WTC11 (cell line): ENCODE results near the gene KAZN. TPM values are rescaled to one million over a fixed set of nuclear protein-coding genes. Genes with fewer than 3 reads are reported as not detected.

Source experiments
- ATAC-seq: fragments of 200-7000 bp; cut with Tn5 transposase; 2 replicates; pipeline ENCODE4 v1.10.0; 2021; ENCODE audit warnings: mild to moderate bottlenecking, moderate library complexity
- CTCF ChIA-PET: fragments of 300-600 bp; sonication (Branson Sonifier 250); formaldehyde crosslinking; loops from one replicate; lab custom pipeline; 2021; ENCODE audit warnings: antibody characterized with exemption; lab: Charles Lee
- POLR2A ChIA-PET: fragments of 350-600 bp; sonication (Branson Sonifier 250); formaldehyde crosslinking; loops from one replicate; lab custom pipeline; 2021; ENCODE audit warnings: antibody characterized with exemption; lab: Charles Lee
- DNase-seq: peaks from one replicate; pipeline ENCODE4 v3.0.0; 2021; ENCODE audit warnings: low spot score
- H3K27ac Mint-ChIP-seq: 2 replicates; pipeline ENCODE4 v1.8.0; 2021; ENCODE audit warnings: mixed read lengths
- H3K27me3 Mint-ChIP-seq: 2 replicates; pipeline ENCODE4 v1.8.0; 2021; ENCODE audit warnings: low read depth, mild to moderate bottlenecking, moderate library complexity, mixed read lengths
- H3K36me3 Mint-ChIP-seq: 2 replicates; pipeline ENCODE4 v1.8.0; 2021; ENCODE audit warnings: mixed read lengths
- H3K4me1 Mint-ChIP-seq: 2 replicates; pipeline ENCODE4 v1.8.0; 2022; ENCODE audit warnings: mixed read lengths
- H3K4me3 Mint-ChIP-seq: 2 replicates; pipeline ENCODE4 v1.8.0; 2021; ENCODE audit warnings: mild to moderate bottlenecking, moderate library complexity, mixed read lengths
- H3K9me3 Mint-ChIP-seq: 2 replicates; pipeline ENCODE4 v1.8.0; 2021; ENCODE audit warnings: mixed read lengths
- AR ChIP-seq: fragments of 250-450 bp; sonication (Bioruptor Pico); IDR thresholded peaks from 2 replicates; pipeline ENCODE4 v1.9.0; 2021; ENCODE audit warnings: mild to moderate bottlenecking
- ATF1 ChIP-seq: sonication (generic); formaldehyde crosslinking; IDR thresholded peaks from 2 replicates; pipeline ENCODE4 v1.8.1; 2023; ENCODE audit warnings: mild to moderate bottlenecking, moderate library complexity, missing genetic modification reagents
- EMX1 ChIP-seq: fragments of 250-450 bp; sonication (Bioruptor Pico); IDR thresholded peaks from 2 replicates; pipeline ENCODE4 v1.8.0; 2021; ENCODE audit warnings: mild to moderate bottlenecking
- ERG ChIP-seq: fragments of 250-450 bp; sonication (Bioruptor Pico); IDR thresholded peaks from 2 replicates; pipeline ENCODE4 v1.8.0; 2021; ENCODE audit warnings: mild to moderate bottlenecking
- FOXP1 ChIP-seq: sonication (generic); formaldehyde crosslinking; IDR thresholded peaks from 2 replicates; pipeline ENCODE4 v1.8.0; 2022; ENCODE audit warnings: missing genetic modification reagents, mild to moderate bottlenecking, moderate library complexity, borderline replicate concordance
- FOXP4 ChIP-seq: sonication (generic); formaldehyde crosslinking; IDR thresholded peaks from 2 replicates; pipeline ENCODE4 v1.8.0; 2022; ENCODE audit warnings: mild to moderate bottlenecking, missing genetic modification reagents
- GABPB1 ChIP-seq: sonication (generic); formaldehyde crosslinking; IDR thresholded peaks from 2 replicates; pipeline ENCODE4 v1.8.1; 2023; ENCODE audit warnings: mild to moderate bottlenecking, missing genetic modification reagents
- GRHL2 ChIP-seq: fragments of 250-450 bp; sonication (Bioruptor Pico); IDR thresholded peaks from 2 replicates; pipeline ENCODE4 v1.8.0; 2022; ENCODE audit warnings: mild to moderate bottlenecking, moderate library complexity; ENCODE audit not compliant: insufficient replicate concordance, severe bottlenecking
- NFE2L1 ChIP-seq: sonication (generic); formaldehyde crosslinking; IDR thresholded peaks from 2 replicates; pipeline ENCODE4 v1.8.1; 2023; ENCODE audit warnings: missing genetic modification reagents
- OVOL2 ChIP-seq: fragments of 250-450 bp; sonication (Bioruptor Pico); IDR thresholded peaks from 2 replicates; pipeline ENCODE4 v1.9.0; 2021; ENCODE audit warnings: mild to moderate bottlenecking, borderline replicate concordance
- RELA ChIP-seq: sonication (generic); formaldehyde crosslinking; IDR thresholded peaks from 2 replicates; pipeline ENCODE4 v1.8.1; 2022; ENCODE audit warnings: missing genetic modification reagents, mild to moderate bottlenecking, borderline replicate concordance
- TEAD4 ChIP-seq: sonication (generic); formaldehyde crosslinking; IDR thresholded peaks from 2 replicates; pipeline ENCODE4 v1.8.0; 2022; ENCODE audit warnings: mild to moderate bottlenecking, missing genetic modification reagents
- TP53 ChIP-seq: sonication (generic); formaldehyde crosslinking; IDR thresholded peaks from 2 replicates; pipeline ENCODE4 v1.8.1; 2023; ENCODE audit warnings: mild to moderate bottlenecking, missing genetic modification reagents
- USF1 ChIP-seq: sonication (generic); formaldehyde crosslinking; IDR thresholded peaks from 2 replicates; pipeline ENCODE4 v1.8.0; 2022; ENCODE audit warnings: mild to moderate bottlenecking, missing genetic modification reagents
- ZNF219 ChIP-seq: sonication (generic); formaldehyde crosslinking; IDR thresholded peaks from 2 replicates; pipeline ENCODE4 v1.8.0; 2023; ENCODE audit warnings: missing genetic modification reagents, mild to moderate bottlenecking, borderline replicate concordance
- ZNF281 ChIP-seq: sonication (generic); formaldehyde crosslinking; IDR thresholded peaks from 2 replicates; pipeline ENCODE4 v1.8.0; 2023; ENCODE audit warnings: mild to moderate bottlenecking, missing genetic modification reagents
- ZNF317 ChIP-seq: sonication (generic); formaldehyde crosslinking; IDR thresholded peaks from 2 replicates; pipeline ENCODE4 v1.8.1; 2023; ENCODE audit warnings: low read depth, mild to moderate bottlenecking, moderate library complexity, missing genetic modification reagents, borderline replicate concordance
- ZNF416 ChIP-seq: fragments of 250-450 bp; sonication (Bioruptor Pico); IDR thresholded peaks from 2 replicates; pipeline ENCODE4 v1.9.0; 2021; ENCODE audit warnings: mild to moderate bottlenecking, inconsistent platforms
- total RNA-seq: library from RNA; stranded (reverse); gene quantifications from 3 replicates; pipeline ENCODE4 v1.2.3, GENCODE V29; 2021

The KAZN gene
- total RNA-seq, 1 experiment from 2014 or later = 19.9 TPM

- H3K9me3 Mint-ChIP-seq = no peaks in the 10 kb centered on the region; the same call in 1 of the 2 replicates
These were observed 7.5 kb downstream of the KAZN start for GRCh38 chr1:14605945-14606344.

GRCh38 chr1:14606632-14607031, 8.1 kb downstream of the KAZN start:
- no peaks in the 10 kb centered on the region; the same call in 1 of the 2 replicates for H3K9me3 Mint-ChIP-seq
- no peak overlapping the region for H3K27ac Mint-ChIP-seq
- DNase-seq (no peak), ATAC-seq (no peak)
- H3K36me3 Mint-ChIP-seq = peaks cover 4% of the 10 kb centered on the region; the same call in 1 of the 2 replicates
- H3K4me1 Mint-ChIP-seq = peaks cover 30% of the 10 kb centered on the region
- H3K4me3 Mint-ChIP-seq = no peak overlapping the region
- TF ChIP-seq FOXP1 (no peak), TP53 (CRISPR knock-in tag) (no peak), ZNF317 (no peak), AR (CRISPR knock-in tag) (no peak), GRHL2 (CRISPR knock-in tag) (no peak), ERG (CRISPR knock-in tag) (no peak), RELA (CRISPR knock-in tag) (no peak), ZNF219 (CRISPR knock-in tag) (no peak), OVOL2 (no peak), ATF1 (no peak), GABPB1 (CRISPR knock-in tag) (no peak)
- H3K27me3 Mint-ChIP-seq = no peaks in the 10 kb centered on the region; the same call in 1 of the 2 replicates
- CTCF ChIA-PET = interaction anchor here (1.1 to 1.9 kb wide), 2 partner anchors 172 to 440 kb away, joined by 4 to 5 read pairs; no protein-coding TSS in a partner anchor
- POLR2A ChIA-PET = no interaction called here

More at GRCh38 chr1:14605945-14606344, 7.5 kb downstream of the KAZN start:
- no peak overlapping the region for H3K4me3 Mint-ChIP-seq
- no peak for DNase-seq
- CTCF ChIA-PET = no interaction called here
- no peak overlapping the region for H3K27ac Mint-ChIP-seq
- POLR2A ChIA-PET = no interaction called here
- H3K4me1 Mint-ChIP-seq = peaks cover 37% of the 10 kb centered on the region
- ATAC-seq = no peak
- no peak for TF ChIP-seq EMX1 (CRISPR knock-in tag)
- TF ChIP-seq USF1 (CRISPR knock-in tag) = no peak
- no peak for TF ChIP-seq FOXP4 (CRISPR knock-in tag)
- no peak for TF ChIP-seq NFE2L1 (CRISPR knock-in tag)
- TF ChIP-seq TEAD4 (CRISPR knock-in tag) = no peak
- no peak for TF ChIP-seq ZNF416
- no peak for TF ChIP-seq ZNF281
- TF ChIP-seq, all 79 proteins: peak for 0
- peaks cover 4% of the 10 kb centered on the region for H3K27me3 Mint-ChIP-seq
- peaks cover 4% of the 10 kb centered on the region; the same call in 1 of the 2 replicates for H3K36me3 Mint-ChIP-seq
